Endothelial cell of umbilical vein (primary cell): ENCODE results near the gene ITGB1BP1.

ENCODE experiments used
- EZH2 ChIP-seq: IDR thresholded peaks from 2 replicates; pipeline ENCODE4 v1.6.1; 2012; ENCODE audit warnings: borderline replicate concordance, low read depth, mild to moderate bottlenecking, moderate library complexity, low read length, inconsistent platforms; ENCODE audit not compliant: severe bottlenecking
- FOS ChIP-seq: IDR thresholded peaks from 2 replicates; pipeline ENCODE4 v1.6.1; 2011; ENCODE audit warnings: mild to moderate bottlenecking, low read length, moderate library complexity, borderline replicate concordance; ENCODE audit not compliant: insufficient read depth
- JUN ChIP-seq: IDR thresholded peaks from 2 replicates; pipeline ENCODE4 v1.6.1; 2011; ENCODE audit warnings: borderline replicate concordance, low read depth; ENCODE audit not compliant: insufficient read length, insufficient read depth
- MAX ChIP-seq: IDR thresholded peaks from 2 replicates; pipeline ENCODE4 v1.6.1; 2011; ENCODE audit not compliant: insufficient read depth, insufficient read length
- MYC ChIP-seq: IDR thresholded peaks from one replicate; pipeline ENCODE4 v1.6.1; 2011; ENCODE audit warnings: mild to moderate bottlenecking, low read depth, low read length
- POLR2A ChIP-seq: IDR thresholded peaks from 2 replicates; pipeline ENCODE4 v1.6.1; 2012; ENCODE audit warnings: low read depth, mild to moderate bottlenecking, control low read depth, low read length
- POLR2AphosphoS5 ChIP-seq: IDR thresholded peaks from 2 replicates; pipeline ENCODE4 v1.6.1; 2012; ENCODE audit warnings: low read depth, mild to moderate bottlenecking, control low read depth, low read length, moderate library complexity; ENCODE audit not compliant: insufficient read depth
- TF ChIP-seq, protein P1 (sequence below), 2 donors: IDR thresholded peaks; 1 replicate in 1 of 2; 2 replicates in 1 of 2; pipeline ENCODE4 v1.5.1; 2011; ENCODE audit warnings: low read length in 2 of 2, mild to moderate bottlenecking in 2 of 2, moderate library complexity in 2 of 2, control low read depth in 1 of 2, inconsistent platforms in 1 of 2, low read depth in 1 of 2; ENCODE audit not compliant: insufficient read depth in 1 of 2; ENCODE audit errors: extremely low read depth in 1 of 2

- no peak for TF ChIP-seq FOS
- TF ChIP-seq POLR2AphosphoS5, result no peak
- no peak for TF ChIP-seq POLR2A
- TF ChIP-seq, protein P1, sequence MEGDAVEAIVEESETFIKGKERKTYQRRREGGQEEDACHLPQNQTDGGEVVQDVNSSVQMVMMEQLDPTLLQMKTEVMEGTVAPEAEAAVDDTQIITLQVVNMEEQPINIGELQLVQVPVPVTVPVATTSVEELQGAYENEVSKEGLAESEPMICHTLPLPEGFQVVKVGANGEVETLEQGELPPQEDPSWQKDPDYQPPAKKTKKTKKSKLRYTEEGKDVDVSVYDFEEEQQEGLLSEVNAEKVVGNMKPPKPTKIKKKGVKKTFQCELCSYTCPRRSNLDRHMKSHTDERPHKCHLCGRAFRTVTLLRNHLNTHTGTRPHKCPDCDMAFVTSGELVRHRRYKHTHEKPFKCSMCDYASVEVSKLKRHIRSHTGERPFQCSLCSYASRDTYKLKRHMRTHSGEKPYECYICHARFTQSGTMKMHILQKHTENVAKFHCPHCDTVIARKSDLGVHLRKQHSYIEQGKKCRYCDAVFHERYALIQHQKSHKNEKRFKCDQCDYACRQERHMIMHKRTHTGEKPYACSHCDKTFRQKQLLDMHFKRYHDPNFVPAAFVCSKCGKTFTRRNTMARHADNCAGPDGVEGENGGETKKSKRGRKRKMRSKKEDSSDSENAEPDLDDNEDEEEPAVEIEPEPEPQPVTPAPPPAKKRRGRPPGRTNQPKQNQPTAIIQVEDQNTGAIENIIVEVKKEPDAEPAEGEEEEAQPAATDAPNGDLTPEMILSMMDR (IDR thresholded peaks at IDR 0.05; ENCODE audit: extremely low read depth in 1 of 2, insufficient read depth in 1 of 2, low read depth in 1 of 2, low read length in 2 of 2), result no peak
- TF ChIP-seq EZH2, result no peak
- TF ChIP-seq MYC, result no peak
- TF ChIP-seq JUN, result no peak
- TF ChIP-seq MAX, result no peak
Observed at GRCh38 chr2:9408641-9409151, 14.6 kb downstream of the ITGB1BP1 start.
